GM20431 (cell line): ENCODE measurements around the gene TYMP.

Source experiments
- in situ Hi-C: fragments of 300-500 bp; cut with MseI, MboI; formaldehyde crosslinking; loops from one replicate; pipeline ENCODE4 v1.15.0; 2020; ENCODE audit warnings: low sequenced_read_pairs; ENCODE audit not compliant: unreplicated experiment

Gene TYMP

GRCh38 chr22:50563413-50564160 is 33.8 kb upstream of the TYMP start:
- in situ Hi-C loops, result no loop called here

- in situ Hi-C loops, result no loop called here
Observed at GRCh38 chr22:50562523-50563412, 33.0 kb upstream of the TYMP start, which contains the start of gene SYCE3. SYCE3 (minus strand) TSS chr22:50562919; CDS start chr22:50556405, 6,514 bp downstream.

DNA sequence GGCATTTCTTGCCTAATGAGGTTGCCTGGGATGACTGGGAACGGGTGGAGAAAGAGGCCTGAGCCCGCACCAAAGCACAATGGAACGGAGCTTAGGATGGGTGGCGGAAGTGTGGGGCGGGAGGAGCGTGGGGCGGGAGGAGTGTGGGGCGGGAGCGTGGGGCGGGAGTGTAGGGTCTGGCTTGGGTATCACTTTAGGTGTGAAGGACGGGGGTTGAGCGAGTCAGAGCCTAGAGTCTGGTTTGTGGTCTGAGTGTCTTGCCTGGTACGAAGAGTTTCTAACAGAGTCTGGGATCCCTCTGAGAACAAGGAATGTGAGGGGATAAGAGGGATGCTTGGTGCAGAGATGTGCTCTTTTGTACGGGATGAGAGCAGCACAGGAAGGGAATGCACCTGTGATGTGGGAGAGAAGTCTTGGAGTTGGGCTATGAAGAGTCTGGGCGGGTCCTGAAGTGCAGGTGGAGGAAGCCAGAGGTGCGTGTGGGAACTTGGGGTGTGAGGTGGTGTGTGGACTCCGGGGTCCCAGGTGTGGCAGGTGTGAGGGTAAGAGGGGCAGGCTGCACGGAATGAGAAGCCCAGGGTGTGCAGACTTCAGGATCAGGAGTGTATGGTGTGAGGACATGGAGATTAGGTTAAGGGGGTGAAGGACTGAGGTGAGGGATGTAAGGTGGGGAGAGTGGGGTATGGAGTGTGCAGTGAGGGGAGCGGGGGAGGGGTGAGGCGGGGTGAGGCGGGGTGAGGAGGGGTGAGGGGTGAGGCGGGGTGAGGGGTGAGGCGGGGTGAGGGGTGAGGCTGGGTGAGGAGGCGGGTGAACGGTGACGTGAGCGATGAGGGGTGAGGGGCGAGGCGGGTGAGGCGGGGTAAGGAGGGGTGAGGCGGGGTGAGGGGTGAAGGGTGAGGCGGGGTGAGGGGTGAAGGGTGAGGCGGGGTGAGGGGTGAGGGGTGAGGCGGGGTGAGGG is 31.9 kb upstream of the TYMP start:
- in situ Hi-C loops, result no loop called here

DNA sequence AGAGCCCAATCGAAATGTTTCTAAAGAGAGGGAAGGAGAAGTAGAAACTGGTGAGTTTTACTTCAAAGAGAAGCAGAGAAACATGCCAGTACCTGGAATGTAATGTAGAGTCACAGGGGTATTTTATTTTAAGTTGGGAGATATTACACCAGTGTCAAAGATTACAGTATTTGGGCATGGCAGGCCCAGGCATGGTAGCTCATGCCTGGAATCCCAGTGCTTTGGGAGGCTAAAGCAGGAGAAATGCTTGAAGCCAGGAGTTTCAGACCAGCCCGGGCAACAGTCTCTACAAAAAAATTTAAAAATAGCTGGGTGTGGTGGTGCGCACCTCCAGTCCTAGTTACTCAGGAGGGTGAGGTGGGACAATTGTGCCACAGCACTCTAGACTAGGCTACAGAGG is 30.2 kb upstream of the TYMP start:
- in situ Hi-C loops, result no loop called here

DNA sequence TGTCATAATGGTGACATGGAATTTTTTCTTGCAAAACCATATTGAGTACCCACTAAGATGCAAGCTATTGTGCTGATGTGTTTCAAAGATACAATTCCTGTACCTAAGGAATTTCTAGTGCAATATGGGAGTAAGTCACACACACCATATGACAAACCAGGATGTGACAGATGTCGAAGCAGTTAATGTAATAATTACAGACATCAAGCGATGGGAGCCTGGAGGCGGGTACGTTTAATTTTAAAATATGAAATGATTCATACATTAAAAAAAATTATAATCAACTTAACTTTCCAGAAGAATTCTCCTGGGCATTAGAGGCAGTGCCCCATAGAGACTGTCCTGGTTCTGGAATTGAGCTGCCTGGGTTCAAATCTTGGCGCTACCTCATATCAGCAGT is 26.9 kb upstream of the TYMP start:
- in situ Hi-C loops, result no loop called here

DNA sequence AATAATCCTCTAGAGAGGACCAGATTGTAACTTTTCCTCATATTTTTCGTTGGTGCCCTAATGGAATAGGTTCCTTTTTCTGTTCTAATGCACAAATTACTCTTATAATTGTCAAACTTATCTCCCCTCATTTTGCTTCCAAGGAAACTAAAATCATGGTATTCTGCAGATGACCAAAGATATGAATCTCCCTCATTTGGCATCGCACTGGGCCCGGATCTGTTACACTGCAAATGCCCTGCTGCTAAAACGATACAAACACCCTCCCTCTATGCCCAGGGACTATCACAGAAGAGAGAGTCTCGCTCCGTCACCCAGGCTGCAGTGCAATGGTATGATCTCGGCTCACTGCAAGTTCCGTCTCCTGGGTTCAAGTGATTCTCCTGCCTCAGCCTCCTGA is 23.5 kb upstream of the TYMP start:
- in situ Hi-C loops, result no loop called here

GRCh38 chr22:50551160-50551752 is 21.4 kb upstream of the TYMP start:
- in situ Hi-C loops, result no loop called here

DNA sequence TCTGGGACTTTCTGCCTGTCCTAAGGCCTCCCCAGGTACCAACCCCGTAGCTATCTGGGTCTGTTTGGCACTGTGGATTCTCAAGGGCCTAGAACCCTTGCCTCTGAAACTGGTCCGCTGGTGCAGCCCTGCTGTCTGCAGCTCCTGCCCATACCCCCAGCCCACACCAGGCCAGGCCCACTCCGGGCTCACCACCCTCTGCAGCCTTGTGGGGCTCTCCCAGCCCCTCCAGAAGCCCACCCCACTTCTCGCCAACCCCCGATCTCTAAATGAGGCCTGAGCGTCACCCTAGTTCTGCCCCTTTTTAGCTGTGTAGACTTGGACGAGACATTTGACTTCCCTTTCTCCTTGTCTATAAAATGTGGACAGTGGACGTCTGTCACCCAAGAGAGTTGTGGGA is 20.6 kb upstream of the TYMP start:
- in situ Hi-C loops, result no loop called here

DNA sequence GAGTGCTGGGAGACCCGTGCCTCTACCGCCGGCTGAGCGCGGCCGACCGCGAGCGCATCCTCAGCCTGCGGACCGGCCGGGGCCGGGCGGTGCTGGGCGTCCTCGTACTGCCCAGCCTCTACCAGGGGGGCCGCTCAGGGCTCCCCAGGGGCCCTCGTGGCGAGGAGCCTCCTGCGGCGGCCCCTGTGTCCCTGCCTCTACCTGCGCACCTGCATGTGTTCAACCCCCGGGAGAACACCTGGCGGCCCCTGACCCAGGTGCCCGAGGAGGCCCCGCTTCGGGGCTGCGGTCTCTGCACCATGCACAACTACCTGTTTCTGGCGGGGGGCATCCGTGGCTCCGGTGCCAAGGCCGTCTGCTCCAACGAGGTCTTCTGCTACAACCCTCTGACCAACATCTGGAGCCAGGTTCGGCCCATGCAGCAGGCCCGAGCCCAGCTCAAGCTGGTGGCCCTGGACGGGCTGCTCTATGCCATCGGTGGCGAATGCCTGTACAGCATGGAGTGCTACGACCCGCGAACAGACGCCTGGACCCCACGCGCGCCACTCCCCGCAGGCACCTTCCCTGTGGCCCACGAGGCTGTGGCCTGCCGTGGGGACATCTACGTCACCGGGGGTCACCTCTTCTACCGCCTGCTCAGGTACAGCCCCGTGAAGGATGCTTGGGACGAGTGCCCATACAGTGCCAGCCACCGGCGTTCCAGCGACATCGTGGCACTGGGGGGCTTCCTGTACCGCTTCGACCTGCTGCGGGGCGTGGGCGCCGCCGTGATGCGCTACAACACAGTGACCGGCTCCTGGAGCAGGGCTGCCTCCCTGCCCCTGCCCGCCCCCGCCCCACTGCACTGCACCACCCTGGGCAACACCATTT is 19.3 kb upstream of the TYMP start:
- in situ Hi-C loops, result no loop called here

DNA sequence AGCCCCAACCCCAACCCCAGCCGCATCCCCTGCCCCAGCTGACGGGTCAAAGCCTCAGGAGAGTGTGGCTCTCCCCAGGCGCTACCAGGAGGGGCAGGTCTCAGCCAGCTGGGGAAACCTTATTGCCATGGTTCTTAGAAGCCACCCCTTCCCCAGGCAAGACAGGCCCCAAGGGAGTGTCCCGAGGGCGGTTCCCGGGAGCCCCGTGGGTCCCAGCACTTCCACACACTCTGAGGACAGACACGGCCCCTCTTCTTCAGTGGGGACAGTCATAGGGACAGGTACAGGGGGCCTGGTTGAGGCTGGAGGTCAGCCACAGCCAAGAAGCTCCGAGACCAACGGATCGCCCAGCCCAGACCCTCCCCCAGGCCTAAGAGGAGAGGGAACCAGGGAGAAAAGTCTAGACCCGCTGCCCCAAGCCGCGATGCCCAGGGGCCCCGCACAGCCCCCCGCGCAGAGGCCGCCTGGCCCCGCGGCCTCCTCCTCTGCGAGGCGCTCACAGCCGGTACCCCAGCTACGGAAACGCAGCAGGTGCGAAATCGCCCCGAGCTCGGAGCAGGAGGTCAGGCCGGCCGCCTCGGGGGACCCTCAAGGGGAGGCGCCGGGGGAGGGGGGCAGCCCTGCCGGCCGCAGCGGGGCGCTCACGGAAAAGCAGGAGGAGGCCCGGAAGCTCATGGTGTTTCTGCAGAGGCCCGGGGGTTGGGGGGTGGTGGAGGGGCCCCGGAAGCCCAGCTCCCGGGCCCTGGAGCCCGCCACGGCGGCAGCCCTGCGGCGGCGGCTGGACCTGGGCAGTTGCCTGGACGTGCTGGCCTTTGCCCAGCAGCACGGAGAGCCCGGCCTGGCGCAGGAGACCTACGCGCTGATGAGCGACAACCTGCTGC is 18.5 kb upstream of the TYMP start:
- in situ Hi-C loops, result no loop called here

DNA sequence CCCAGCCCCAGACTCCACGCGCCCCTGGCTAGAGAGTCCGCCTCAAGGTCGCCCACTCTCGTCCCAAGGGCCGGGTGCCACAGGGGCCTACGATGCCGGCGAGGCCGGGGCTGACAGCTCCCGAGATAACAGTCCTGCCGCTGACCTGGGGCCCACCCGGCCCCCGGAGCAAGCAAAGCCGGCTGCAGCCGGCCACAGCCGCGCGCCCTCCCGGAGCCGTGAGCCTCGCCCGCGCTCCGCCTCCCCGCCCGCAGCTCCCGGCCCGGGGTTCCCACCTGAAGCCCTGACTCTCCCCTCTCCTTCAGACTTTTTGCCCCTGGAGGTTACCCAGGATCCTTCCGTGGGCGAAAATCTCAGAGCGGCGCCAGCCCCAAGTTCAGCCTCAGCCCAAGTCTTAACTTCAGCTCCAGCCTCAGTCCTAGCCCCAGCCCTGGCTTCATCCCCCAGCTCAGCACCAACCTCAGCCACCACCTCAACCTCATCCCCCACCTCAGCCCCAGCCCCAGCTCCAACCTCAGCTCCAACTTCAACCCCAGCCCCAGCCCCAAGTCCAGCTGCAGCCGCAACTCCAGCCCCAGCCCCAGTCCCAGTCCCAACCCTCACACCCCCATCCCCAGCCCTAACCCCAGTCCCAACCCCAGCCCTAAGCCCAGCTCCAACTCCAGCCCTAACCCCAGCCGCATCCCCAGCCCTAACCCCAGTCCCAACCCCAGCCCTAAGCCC is 17.6 kb upstream of the TYMP start:
- in situ Hi-C loops, result no loop called here

DNA sequence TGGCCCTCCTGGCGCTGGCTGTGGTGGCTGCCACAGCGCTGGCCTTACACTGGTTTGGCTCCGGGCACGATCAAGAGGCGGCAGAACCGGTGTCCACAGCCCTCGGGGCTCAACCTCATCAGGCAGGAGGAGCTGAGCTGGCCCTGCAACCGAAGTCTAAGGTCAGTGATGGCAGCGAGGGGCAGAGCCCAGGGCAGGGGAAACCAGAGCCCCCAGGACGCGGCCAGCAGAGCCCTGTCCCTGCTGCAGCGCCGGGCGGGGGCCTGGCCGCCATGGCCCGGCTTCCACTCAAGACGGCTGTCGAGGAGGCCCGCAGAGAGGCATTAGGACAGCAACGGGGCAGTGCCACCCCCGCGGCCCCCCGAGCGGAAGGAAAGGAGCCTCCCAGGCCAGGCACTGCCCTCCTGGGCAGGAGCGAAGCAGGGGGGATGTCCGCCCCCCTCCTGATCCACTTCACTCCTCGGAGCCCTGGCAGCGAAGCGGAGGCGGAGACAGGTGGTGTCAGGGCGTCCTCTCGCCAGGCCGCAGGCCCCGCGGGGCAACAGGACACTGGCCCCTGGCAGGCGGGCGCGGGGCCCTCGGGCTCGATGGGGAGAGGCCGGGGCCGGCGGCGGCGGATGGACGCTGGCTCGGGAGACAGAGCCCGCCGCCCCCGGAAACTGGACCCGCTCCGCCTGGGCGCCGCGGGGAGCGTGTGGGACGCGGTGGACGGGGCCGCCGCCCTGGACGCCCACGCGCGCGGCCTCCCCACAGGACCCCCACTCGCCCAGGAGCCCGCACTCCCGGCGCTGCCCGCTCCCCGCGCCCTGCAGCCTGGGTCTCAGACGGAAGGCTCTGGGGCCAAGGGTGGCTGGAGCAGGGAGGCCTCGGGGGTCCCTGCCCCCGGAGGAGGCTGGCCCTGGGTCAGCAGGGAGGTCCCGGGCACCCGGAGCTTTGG is 16.8 kb upstream of the TYMP start:
- in situ Hi-C loops, result no loop called here

- in situ Hi-C loops, result no loop called here
Observed at GRCh38 chr22:50545522-50546325, 15.9 kb upstream of the TYMP start, which contains the start of gene KLHDC7B. KLHDC7B (plus strand) TSS chr22:50545899; CDS start chr22:50546244, 345 bp downstream.

DNA sequence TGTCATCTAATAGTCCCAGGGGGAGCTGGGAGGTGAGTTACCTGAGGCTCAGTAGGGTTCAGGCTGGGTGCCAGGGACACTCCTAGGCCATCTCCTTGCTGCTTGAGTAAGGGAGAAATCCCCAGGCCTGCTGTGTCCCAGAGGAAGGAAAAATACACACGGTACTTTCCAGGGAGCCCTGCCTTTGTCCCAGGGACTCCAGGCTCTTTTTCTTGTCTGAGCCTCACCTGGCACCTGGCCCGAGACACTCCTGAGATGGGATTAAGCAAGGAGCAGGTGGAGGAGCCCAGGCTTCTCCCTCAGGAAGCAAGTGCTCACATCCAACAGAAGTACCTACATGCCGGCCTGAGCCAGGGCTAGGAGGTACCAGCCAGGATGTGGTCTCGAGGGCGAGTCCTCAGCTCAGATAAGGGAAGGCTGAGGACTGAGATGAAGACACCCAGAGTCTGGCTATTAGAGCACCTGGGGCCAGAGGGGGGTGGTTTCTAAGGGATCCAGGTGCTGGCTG is 15.0 kb upstream of the TYMP start:
- in situ Hi-C loops, result no loop called here

GRCh38 chr22:50544078-50544745 is 14.4 kb upstream of the TYMP start:
- in situ Hi-C loops, result no loop called here
